ENCODE results near the gene ABCA7. TPM values are rescaled to one million over a fixed set of nuclear protein-coding genes. Genes with fewer than 3 reads are reported as not detected.

ABCA7 gene
- total and polyA plus RNA-seq, 2 experiments from 2014 or later: 2.1 to 2.6 TPM

DNA sequence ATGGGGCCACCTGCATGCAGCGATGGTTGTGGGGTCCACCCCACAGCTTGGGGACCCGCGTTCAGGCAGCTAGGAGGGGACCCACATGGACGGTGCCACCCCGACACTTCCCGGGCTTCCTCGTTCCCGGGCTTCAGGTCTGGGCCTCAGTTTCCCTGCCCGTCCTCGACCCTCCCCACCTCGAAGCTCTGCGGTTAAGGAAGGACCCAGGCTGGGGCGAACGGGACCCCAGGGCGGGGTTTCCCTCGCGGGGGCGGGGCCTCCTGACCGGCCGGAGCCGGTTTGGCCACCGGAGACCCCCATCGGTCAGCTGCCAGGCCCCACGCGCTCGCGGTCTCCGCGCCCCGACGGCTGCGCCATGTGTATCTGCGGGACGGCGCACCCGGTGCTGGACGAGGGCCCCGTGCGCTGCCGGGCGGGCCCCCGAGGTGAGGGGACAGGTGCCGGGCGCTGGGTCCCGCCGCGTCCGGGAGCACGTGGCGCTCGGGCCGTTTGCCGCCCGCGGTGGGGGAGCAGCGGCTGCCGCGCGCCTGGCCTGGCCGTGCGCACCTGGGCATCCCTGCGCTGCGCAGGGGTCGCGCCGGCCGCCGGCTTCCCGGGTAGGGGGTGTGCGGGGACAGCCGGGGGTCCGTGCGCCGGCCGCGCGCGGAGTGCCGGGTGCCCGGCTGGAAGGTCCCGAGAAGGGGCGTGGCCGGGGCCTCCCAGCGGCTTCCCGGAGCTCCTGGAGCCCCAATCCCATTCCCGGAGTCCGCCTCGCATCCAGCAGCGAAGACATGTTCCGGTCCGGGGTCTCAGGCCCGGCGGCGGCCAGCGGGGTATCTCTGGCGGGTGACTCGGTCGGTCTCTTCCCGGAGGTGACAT is 31.3 kb downstream of the ABCA7 start:
- H2AFZ ChIP-seq: no peak overlapping the region
- H3K9ac ChIP-seq: no peak overlapping the region
- 0 out of 2 replicates have a peak overlapping the region, but pooled peaks have one; percentile 11 for H3K4me3 ChIP-seq
- TF ChIP-seq EZH2phosphoT487 (IDR thresholded peaks at IDR 0.05; ENCODE audit: insufficient read depth, low read depth) (no peak), EZH2 (IDR thresholded peaks at IDR 0.05; ENCODE audit: insufficient read depth, poor library complexity, severe bottlenecking) (no peak)
- H3K9me3 ChIP-seq (ENCODE audit: low read depth): no peaks in the 10 kb centered on the region
- H3K79me2 ChIP-seq (ENCODE audit: insufficient read depth): no peaks in the 10 kb centered on the region
- no peaks in the 10 kb centered on the region for H3K4me1 ChIP-seq (ENCODE audit: insufficient read depth)
- in situ Hi-C loops (cut with MboI): no loop called here
- no peak overlapping the region for H3K27ac ChIP-seq
- peak overlapping the region; percentile 9 for H3K4me2 ChIP-seq (ENCODE audit: unreplicated experiment)
- H3K36me3 ChIP-seq (ENCODE audit: low read depth): no peaks in the 10 kb centered on the region
- H3K9me2 ChIP-seq (ENCODE audit: insufficient read depth): no peaks in the 10 kb centered on the region
- peaks cover 31% of the 10 kb centered on the region for H3K27me3 ChIP-seq (replicated peaks; ENCODE audit: insufficient read depth)
- peak; percentile 39 for DNase-seq
- H4K20me1 ChIP-seq (ENCODE audit: insufficient read depth): no peaks in the 10 kb centered on the region
- H3F3A ChIP-seq (ENCODE audit: insufficient read depth): no peaks in the 10 kb centered on the region
- WGBS, 2 experiments (ENCODE audit: low coverage in 1 of 2, low lambda C conversion rate in 2 of 2, missing lambda C conversion rate in 2 of 2): 3 to 5% methylated on average over 82 to 89 of the region's 99 CpGs

DNA sequence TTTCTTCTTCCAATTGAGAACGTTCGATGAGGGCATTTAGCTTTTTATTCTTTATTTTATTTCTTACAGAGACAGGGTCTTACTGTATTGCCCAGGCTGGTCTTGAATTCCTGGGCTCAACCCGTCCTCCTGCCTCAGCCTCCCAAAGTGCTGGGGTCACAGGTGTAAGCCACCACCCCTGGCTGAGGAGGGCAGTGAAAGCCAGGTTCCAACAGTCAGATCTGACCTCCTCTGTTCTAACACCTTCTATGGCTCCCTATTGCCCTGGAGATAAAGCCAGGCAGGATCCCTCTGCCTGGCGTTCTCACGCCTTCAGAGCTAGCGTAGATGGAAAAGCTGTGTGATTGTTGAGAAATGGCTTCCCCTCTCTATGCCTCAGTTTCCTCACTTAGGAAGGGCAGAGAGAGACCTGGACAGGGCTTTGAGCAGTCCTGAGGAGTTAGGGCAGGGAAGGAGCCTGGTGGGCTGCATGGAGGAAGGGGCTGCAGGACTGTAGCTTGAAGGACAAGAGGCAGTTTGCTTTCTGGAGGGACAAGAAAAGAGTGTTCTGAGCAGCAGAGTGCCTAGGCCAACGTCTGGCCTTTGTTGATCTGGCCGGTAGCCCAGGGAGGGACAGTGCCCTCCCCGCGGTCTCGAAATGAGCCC is 32.6 kb downstream of the ABCA7 start:
- DNase-seq: no peak
- Histone ChIP-seq H3F3A (ENCODE audit: insufficient read depth) (no peaks in the 10 kb centered on the region), H3K79me2 (ENCODE audit: insufficient read depth) (no peaks in the 10 kb centered on the region), H3K9me3 (ENCODE audit: low read depth) (no peaks in the 10 kb centered on the region), H3K4me1 (ENCODE audit: insufficient read depth) (no peaks in the 10 kb centered on the region), H3K27me3 (replicated peaks; ENCODE audit: insufficient read depth) (peaks cover 20% of the 10 kb centered on the region), H3K36me3 (ENCODE audit: low read depth) (no peaks in the 10 kb centered on the region), H2AFZ (no peak overlapping the region), H3K4me3 (no peak overlapping the region), H4K20me1 (ENCODE audit: insufficient read depth) (no peaks in the 10 kb centered on the region), H3K27ac (no peak overlapping the region), H3K9ac (no peak overlapping the region), H3K9me2 (ENCODE audit: insufficient read depth) (no peaks in the 10 kb centered on the region), H3K4me2 (ENCODE audit: unreplicated experiment) (no peak overlapping the region)
- in situ Hi-C loops (cut with MboI): no loop called here
- TF ChIP-seq EZH2phosphoT487 (IDR thresholded peaks at IDR 0.05; ENCODE audit: insufficient read depth, low read depth): no peak
- no peak for TF ChIP-seq EZH2 (IDR thresholded peaks at IDR 0.05; ENCODE audit: insufficient read depth, poor library complexity, severe bottlenecking)
- 83 to 87% methylated on average over 11 of the region's 11 CpGs for WGBS, 2 experiments (ENCODE audit: low coverage in 1 of 2, low lambda C conversion rate in 2 of 2, missing lambda C conversion rate in 2 of 2)

DNA sequence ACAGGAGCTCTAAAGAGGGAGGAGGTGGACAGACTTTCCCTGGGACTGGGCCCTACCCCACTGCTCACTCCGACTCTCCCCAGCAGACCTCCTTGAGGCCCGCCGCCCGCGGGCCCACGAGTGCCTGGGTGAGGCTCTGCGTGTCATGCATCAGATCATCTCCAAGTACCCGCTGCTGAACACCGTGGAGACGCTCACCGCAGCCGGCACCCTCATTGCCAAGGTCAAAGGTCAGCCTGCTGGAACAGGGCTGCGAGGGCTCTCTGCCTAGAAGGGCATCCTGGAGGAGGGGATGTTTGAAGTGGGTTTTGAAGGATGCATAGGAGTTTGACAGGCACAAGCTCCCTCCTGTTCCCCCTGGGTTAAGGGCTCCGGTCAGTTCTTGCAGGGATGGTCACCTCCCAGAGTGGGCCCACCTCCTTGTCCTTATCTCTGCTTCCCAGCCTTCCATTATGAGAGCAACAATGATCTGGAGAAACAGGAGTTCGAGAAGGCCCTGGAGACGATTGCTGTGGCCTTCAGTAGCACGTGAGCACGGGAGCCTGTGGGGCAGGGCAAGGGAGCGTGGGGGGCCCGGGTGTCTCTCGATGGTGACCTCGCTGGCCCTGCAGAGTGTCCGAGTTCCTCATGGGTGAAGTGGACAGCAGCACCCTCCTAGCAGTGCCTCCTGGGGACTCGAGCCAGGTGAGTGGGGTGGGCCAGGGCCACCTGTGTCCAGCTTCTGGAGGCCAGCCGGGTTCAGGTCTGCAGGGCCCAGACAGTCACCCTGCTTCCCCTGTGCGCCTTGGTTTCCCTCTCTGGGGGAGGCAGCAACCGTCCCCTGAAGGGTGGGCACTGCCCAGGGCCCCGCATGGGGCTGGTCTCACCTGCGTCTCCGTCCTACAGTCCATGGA is 33.4 kb downstream of the ABCA7 start:
- no peak overlapping the region for H3K4me3 ChIP-seq
- no peak overlapping the region for H3K27ac ChIP-seq
- H3K9ac ChIP-seq: no peak overlapping the region
- no peaks in the 10 kb centered on the region for H3K9me2 ChIP-seq (ENCODE audit: insufficient read depth)
- no peaks in the 10 kb centered on the region for H3F3A ChIP-seq (ENCODE audit: insufficient read depth)
- TF ChIP-seq EZH2phosphoT487 (IDR thresholded peaks at IDR 0.05; ENCODE audit: insufficient read depth, low read depth): no peak
- no peak for TF ChIP-seq EZH2 (IDR thresholded peaks at IDR 0.05; ENCODE audit: insufficient read depth, poor library complexity, severe bottlenecking)
- in situ Hi-C loops (cut with MboI): no loop called here
- WGBS, 2 experiments (ENCODE audit: low coverage in 1 of 2, low lambda C conversion rate in 2 of 2, missing lambda C conversion rate in 2 of 2): 92 to 93% methylated on average over 29 of the region's 30 CpGs
- H4K20me1 ChIP-seq (ENCODE audit: insufficient read depth): no peaks in the 10 kb centered on the region
- H3K4me1 ChIP-seq (ENCODE audit: insufficient read depth): no peaks in the 10 kb centered on the region
- no peaks in the 10 kb centered on the region for H3K9me3 ChIP-seq (ENCODE audit: low read depth)
- no peaks in the 10 kb centered on the region for H3K36me3 ChIP-seq (ENCODE audit: low read depth)
- H2AFZ ChIP-seq: no peak overlapping the region
- no peaks in the 10 kb centered on the region for H3K79me2 ChIP-seq (ENCODE audit: insufficient read depth)
- DNase-seq: no peak
- peaks cover 16% of the 10 kb centered on the region for H3K27me3 ChIP-seq (replicated peaks; ENCODE audit: insufficient read depth)
- H3K4me2 ChIP-seq (ENCODE audit: unreplicated experiment): no peak overlapping the region

DNA sequence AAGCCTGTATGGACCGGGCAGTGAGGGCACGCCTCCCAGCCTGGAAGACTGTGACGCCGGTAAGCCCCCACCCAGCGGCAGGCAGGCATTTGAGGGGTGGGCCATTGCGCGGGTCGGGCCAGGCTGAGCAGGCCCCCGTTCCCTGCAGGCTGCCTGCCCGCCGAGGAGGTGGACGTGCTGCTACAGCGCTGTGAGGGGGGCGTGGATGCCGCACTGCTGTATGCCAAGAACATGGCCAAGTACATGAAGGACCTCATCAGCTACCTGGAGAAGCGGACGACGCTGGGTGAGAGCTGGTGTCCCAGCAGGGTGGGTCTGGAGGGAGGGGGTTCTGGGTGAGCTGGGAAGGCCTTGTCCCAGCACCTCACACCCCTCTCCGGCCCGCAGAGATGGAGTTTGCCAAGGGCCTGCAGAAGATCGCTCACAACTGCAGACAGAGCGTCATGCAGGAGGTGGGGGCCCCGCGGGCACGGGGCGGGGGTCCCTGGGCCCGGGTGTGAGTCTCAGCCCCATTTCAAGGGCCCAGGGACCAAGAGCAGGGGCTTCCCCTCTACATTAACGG is 34.1 kb downstream of the ABCA7 start:
- Histone ChIP-seq H3K79me2 (ENCODE audit: insufficient read depth) (no peaks in the 10 kb centered on the region), H4K20me1 (ENCODE audit: insufficient read depth) (no peaks in the 10 kb centered on the region), H3K4me1 (ENCODE audit: insufficient read depth) (no peaks in the 10 kb centered on the region), H3K27me3 (replicated peaks; ENCODE audit: insufficient read depth) (peaks cover 16% of the 10 kb centered on the region), H3K9me3 (ENCODE audit: low read depth) (no peaks in the 10 kb centered on the region), H3K9me2 (ENCODE audit: insufficient read depth) (no peaks in the 10 kb centered on the region), H3K9ac (no peak overlapping the region), H3K36me3 (ENCODE audit: low read depth) (no peaks in the 10 kb centered on the region), H3F3A (ENCODE audit: insufficient read depth) (no peaks in the 10 kb centered on the region), H3K4me3 (no peak overlapping the region), H3K4me2 (ENCODE audit: unreplicated experiment) (no peak overlapping the region), H3K27ac (no peak overlapping the region), H2AFZ (no peak overlapping the region)
- in situ Hi-C loops (cut with MboI): no loop called here
- TF ChIP-seq EZH2phosphoT487 (IDR thresholded peaks at IDR 0.05; ENCODE audit: insufficient read depth, low read depth) (no peak), EZH2 (IDR thresholded peaks at IDR 0.05; ENCODE audit: insufficient read depth, poor library complexity, severe bottlenecking) (no peak)
- no peak for DNase-seq
- 75 to 80% methylated on average over 16 to 28 of the region's 28 CpGs for WGBS, 2 experiments (ENCODE audit: low coverage in 1 of 2, low lambda C conversion rate in 2 of 2, missing lambda C conversion rate in 2 of 2)
